ENCODE results near the gene SAMD11.

DNA sequence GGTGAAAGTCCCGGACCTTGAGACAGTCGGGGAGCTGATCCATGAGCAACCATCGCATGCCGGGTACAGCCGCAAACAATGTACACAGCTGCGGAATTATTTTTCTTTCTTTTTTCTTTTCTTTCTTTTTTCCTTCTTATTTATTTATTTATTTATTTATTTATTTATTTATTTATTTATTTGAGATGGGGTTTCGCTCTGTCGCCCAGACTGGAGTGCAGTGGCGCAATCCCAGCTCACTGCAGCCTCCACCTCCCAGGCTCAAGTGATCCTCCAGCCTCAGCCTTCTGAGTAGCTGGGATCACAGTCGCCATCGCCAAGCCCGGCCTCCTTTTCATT lies 60.7 kb downstream of the SAMD11 start:
- TF ChIP-seq, protein P1, sequence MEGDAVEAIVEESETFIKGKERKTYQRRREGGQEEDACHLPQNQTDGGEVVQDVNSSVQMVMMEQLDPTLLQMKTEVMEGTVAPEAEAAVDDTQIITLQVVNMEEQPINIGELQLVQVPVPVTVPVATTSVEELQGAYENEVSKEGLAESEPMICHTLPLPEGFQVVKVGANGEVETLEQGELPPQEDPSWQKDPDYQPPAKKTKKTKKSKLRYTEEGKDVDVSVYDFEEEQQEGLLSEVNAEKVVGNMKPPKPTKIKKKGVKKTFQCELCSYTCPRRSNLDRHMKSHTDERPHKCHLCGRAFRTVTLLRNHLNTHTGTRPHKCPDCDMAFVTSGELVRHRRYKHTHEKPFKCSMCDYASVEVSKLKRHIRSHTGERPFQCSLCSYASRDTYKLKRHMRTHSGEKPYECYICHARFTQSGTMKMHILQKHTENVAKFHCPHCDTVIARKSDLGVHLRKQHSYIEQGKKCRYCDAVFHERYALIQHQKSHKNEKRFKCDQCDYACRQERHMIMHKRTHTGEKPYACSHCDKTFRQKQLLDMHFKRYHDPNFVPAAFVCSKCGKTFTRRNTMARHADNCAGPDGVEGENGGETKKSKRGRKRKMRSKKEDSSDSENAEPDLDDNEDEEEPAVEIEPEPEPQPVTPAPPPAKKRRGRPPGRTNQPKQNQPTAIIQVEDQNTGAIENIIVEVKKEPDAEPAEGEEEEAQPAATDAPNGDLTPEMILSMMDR (IDR thresholded peaks at IDR 0.05; ENCODE audit: poor library complexity, severe bottlenecking): no peak
- TF ChIP-seq EZH2 (IDR thresholded peaks at IDR 0.05; ENCODE audit: borderline replicate concordance, insufficient read depth, low read length, poor library complexity, severe bottlenecking): no peak
- no peak for TF ChIP-seq TAF1 (IDR thresholded peaks at IDR 0.05; ENCODE audit: low read depth)
- TF ChIP-seq MXI1 (conservative IDR thresholded peaks at IDR 0.05; ENCODE audit: poor library complexity, severe bottlenecking): no peak
- no peak for TF ChIP-seq EP300 (conservative IDR thresholded peaks at IDR 0.05; ENCODE audit: poor library complexity, severe bottlenecking)
- no peak for TF ChIP-seq SMC3 (conservative IDR thresholded peaks at IDR 0.05; ENCODE audit: poor library complexity)
- TF ChIP-seq POLR2AphosphoS5 (IDR thresholded peaks at IDR 0.05): no peak

Data from neural cell (in vitro differentiated cells).